RWPE2 (cell line): ENCODE data around the gene WDR37.
A peak's percentile ranks its signal among the peaks of the same experiment; 100 is the strongest.

Experiments
- ATAC-seq: fragments of 200-7000 bp; cut with Tn5 transposase; 3 replicates; pipeline ENCODE4 v1.9.1; 2021; ENCODE audit warnings: low read depth
- DNase-seq: peaks from one replicate; pipeline ENCODE4 v3.0.0-alpha.2; 2020; ENCODE audit warnings: low spot score
- H3K27ac ChIP-seq: fragments of 450-650 bp; 2 replicates; pipeline ENCODE4 v1.5.1; 2017; ENCODE audit warnings: mild to moderate bottlenecking; ENCODE audit not compliant: poor library complexity, severe bottlenecking
- H3K27me3 ChIP-seq: fragments of 250-450 bp; sonication (Bioruptor Pico); 2 replicates; pipeline ENCODE4 v1.5.1; 2021; ENCODE audit warnings: mild to moderate bottlenecking, moderate library complexity; ENCODE audit not compliant: insufficient read depth, poor library complexity, severe bottlenecking
- H3K36me3 ChIP-seq: fragments of 250-450 bp; sonication (Bioruptor Pico); 2 replicates; pipeline ENCODE4 v1.5.1; 2020; ENCODE audit warnings: low read depth, mild to moderate bottlenecking, moderate library complexity
- H3K4me1 ChIP-seq: fragments of 250-450 bp; sonication (Bioruptor Pico); 2 replicates; pipeline ENCODE4 v1.5.1; 2021; ENCODE audit warnings: mild to moderate bottlenecking, moderate library complexity; ENCODE audit not compliant: insufficient read depth, poor library complexity, severe bottlenecking
- H3K4me3 ChIP-seq: fragments of 250-450 bp; sonication (Bioruptor Pico); 2 replicates; pipeline ENCODE4 v1.5.1; 2021; ENCODE audit warnings: mild to moderate bottlenecking, moderate library complexity; ENCODE audit not compliant: severe bottlenecking
- H3K9me3 ChIP-seq: fragments of 250-450 bp; sonication (Bioruptor Pico); 2 replicates; pipeline ENCODE4 v1.5.1; 2021; ENCODE audit warnings: mild to moderate bottlenecking, moderate library complexity; ENCODE audit not compliant: severe bottlenecking
- CTCF ChIP-seq: fragments of 450-650 bp; IDR thresholded peaks from one replicate; pipeline ENCODE4 v1.5.1; 2017; ENCODE audit warnings: mild to moderate bottlenecking, moderate library complexity; ENCODE audit not compliant: poor library complexity, severe bottlenecking

The WDR37 gene

GRCh38 chr10:1148855-1149605 is 92.8 kb downstream of the WDR37 start:
- Histone ChIP-seq H3K4me1 (no peaks in the 10 kb centered on the region), H3K4me3 (no peak overlapping the region), H3K27ac (no peak overlapping the region), H3K27me3 (no peaks in the 10 kb centered on the region), H3K9me3 (no peaks in the 10 kb centered on the region), H3K36me3 (no peaks in the 10 kb centered on the region)
- no peak for TF ChIP-seq CTCF
- ATAC-seq: no peak
- DNase-seq: no peak

GRCh38 chr10:1149793-1150637 is 93.8 kb downstream of the WDR37 start:
- ATAC-seq: no peak
- Histone ChIP-seq H3K9me3 (no peaks in the 10 kb centered on the region), H3K4me1 (no peaks in the 10 kb centered on the region), H3K27me3 (no peaks in the 10 kb centered on the region), H3K27ac (no peak overlapping the region), H3K4me3 (no peak overlapping the region), H3K36me3 (no peaks in the 10 kb centered on the region)
- no peak for DNase-seq
- TF ChIP-seq CTCF: no peak

GRCh38 chr10:1150638-1150955 is 94.4 kb downstream of the WDR37 start:
- H3K9me3 ChIP-seq: no peaks in the 10 kb centered on the region
- no peak for TF ChIP-seq CTCF
- no peaks in the 10 kb centered on the region for H3K27me3 ChIP-seq
- H3K4me3 ChIP-seq: no peak overlapping the region
- no peaks in the 10 kb centered on the region for H3K36me3 ChIP-seq
- no peak overlapping the region for H3K27ac ChIP-seq
- DNase-seq (no peak), ATAC-seq (no peak)
- no peaks in the 10 kb centered on the region for H3K4me1 ChIP-seq

GRCh38 chr10:1151076-1152033 is 95.2 kb downstream of the WDR37 start:
- DNase-seq (no peak), ATAC-seq (peak; percentile 25; the same call in 1 of the 3 replicates)
- no peak for TF ChIP-seq CTCF
- H3K27me3 ChIP-seq: no peaks in the 10 kb centered on the region
- H3K9me3 ChIP-seq: no peaks in the 10 kb centered on the region
- H3K36me3 ChIP-seq: no peaks in the 10 kb centered on the region
- no peak overlapping the region for H3K27ac ChIP-seq
- no peaks in the 10 kb centered on the region for H3K4me1 ChIP-seq
- H3K4me3 ChIP-seq: no peak overlapping the region
